NOMO-1 (cell line): Measurements from ENCODE around the gene ZFPM1.
A peak's percentile ranks its signal among the peaks of the same experiment; 100 is the strongest.

ENCODE experiments used
- DNase-seq, 2 experiments: peaks; one replicate each; lab custom pipeline; 2025; ENCODE audit not compliant: unreplicated experiment in 2 of 2; lab: John Stamatoyannopoulos, UW

Gene ZFPM1

DNA sequence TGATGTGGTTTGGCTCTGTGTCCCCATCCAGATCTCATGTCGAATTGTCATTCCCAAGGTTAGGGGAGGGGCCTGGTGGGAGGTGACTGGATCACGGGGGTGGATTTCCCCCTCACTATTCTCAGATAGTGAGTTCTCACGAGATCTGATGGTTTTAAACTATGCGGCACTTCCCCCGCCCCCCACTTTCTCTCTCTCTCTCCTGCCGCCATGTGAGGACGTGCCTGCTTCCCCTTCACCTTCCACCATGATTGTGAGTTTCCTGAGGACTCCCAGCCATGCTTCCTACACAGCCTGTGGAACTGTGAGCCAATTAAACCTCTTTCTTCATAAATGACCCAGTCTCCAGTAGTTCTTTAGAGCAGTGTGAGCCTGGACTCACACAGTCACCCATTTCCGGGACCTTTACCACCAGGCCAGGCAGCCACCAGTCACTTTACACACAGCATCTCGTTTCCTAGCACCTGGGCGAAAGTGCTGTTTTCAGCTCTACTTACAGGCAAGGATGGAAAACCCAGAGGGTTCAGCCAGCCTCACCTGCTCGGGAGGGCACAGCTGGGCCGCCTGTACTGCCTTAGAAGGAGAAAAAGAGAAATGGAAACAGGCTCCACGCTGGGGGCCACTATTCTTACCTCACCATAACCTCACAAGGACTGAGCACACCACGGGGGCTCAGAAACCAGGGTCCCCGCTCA lies 103.4 kb downstream of the ZFPM1 start:
- DNase-seq: no peak

GRCh38 chr16:88558457-88559442 lies 105.7 kb downstream of the ZFPM1 start:
- DNase-seq: peak; percentile 8 to 41

DNA sequence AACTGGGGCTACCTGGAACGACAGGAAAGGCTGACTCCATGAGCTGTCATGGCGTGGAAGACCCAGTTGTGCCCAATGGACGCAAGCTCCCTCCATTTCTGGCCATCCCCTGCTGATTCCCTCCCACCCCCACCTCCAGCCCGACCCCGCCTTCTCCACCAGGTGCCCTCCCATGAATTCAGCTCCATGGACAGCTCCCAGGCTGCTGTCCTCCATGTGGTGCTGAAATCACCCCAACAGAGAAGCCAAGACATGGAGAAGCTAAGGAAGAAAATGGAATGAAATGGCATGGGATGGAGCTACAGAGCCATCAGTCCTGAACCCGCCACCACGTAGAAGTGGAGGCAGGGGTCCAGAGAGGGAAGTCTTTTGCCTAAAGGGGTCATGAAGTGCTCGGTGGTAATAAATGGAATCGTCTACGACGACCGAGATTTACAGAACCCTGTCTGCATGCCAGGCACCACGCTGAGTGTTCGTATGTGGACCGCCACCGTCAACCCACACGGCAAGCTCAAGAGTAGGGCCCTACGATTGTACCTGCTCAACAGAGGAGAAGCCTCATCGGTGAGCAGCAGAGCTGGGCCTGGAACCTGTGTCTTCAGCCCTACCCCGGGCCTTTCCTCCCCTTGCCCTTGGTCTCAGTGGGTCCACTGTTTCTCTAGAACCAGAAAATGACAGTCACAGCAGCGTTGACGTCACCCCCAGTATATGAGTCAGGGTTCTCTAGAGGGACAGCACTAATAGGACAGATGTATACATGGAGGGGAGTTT lies 107.8 kb downstream of the ZFPM1 start:
- DNase-seq: no peak

- peak; percentile 23 to 27 for DNase-seq
These were observed 108.6 kb downstream of the ZFPM1 start for GRCh38 chr16:88561485-88562359.

DNA sequence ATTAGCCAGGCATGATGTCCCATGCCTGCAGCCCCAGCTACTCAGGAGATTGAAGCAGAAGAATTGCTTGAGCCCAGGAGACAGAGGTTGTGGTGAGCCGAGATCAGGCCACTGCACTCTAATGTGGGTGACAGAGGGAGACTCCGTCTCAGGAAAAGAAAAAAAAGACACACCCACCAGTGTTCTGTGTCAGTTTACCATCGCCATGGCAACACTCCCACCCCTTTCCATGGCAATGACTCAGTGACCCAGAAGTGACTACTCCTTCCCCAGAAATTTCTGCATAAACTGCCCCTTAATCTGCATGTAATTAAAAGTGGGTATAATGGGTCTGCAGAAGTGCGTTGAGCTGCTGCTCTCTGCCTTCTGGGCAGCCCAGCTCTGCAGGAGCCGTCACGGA lies 113.1 kb downstream of the ZFPM1 start:
- DNase-seq: no peak

DNA sequence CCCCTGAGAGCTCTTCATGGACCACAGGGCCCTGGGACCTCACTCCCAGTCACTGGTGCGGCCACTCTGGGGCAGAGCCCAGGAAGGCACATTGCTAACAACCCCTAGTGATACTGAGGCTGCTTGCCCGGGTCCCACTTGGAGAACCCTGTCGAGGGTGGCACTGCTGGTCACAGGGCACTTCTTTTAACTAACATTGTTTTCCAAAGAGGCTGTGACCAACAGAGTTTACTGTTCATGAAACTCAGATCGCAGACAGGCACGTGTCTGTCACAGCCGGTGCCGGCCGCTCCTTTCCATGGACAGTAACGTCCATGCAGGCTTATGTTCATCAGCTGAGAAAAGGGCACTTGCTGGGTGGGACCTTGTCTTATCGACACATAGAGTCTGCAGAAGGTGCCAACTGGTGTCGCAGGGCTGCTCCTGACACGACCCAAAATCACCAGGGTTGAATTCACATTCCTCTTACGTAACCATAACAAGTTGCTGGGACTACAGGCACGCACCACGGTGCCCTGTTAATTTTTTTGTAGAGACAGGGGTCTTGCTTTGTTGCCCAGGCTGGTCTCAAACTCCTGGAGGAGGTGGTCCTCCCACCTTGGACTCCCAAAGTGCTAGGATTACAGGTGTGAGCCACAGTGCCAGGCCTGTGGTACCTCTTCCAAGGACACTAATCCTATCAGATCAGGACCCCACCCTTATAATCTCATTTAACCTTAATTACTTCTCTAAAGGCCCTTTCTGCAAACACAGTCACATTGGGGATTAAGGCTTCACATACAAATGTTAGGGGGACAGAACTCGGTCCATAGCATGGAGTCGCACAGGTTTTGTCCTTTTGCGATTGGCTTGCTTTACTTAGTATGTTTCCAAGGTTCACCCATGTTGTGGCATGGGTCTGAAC lies 115.9 kb downstream of the ZFPM1 start:
- no peak for DNase-seq

GRCh38 chr16:88569614-88569984 lies 116.5 kb downstream of the ZFPM1 start:
- peak in 1 of 2 experiments; percentile 28 for DNase-seq

DNA sequence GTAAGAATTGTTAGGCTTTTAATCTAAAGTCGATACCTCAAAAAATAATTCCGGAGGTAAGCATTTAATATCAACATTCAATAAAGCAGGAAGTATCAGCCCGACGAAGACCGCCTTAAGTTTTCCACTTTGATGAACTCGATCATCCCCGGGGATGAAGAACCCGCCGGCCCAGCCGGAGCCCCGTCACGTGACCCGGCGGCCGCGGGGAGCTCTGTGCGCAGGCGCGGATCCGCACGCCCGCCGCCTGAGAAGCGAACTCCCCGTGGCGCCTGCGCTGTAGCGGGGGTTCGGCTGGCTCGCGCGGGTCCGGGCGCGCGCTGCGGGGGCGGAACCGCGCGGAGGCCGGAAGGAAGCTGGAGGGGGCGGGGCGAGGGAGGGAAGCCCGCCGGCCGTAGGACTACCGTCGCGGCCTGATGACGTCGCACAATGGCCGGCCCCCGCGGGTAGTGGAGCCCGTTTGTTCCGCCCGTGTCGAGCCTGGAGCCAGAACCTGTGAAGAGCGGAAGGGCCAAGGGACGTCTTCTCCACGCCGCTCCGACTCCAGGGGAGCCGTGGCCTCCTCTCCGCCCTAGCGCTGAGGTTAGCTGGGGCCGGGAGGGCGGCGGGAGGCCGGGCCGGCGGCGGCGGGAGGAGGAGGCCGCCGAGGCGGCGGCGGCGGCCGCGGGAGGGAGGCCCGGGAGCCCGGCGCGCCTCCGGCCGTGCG lies 117.1 kb downstream of the ZFPM1 start, which contains the start of gene ZC3H18:
Gene ZC3H18 (plus strand): TSS at position 419 of the 706 bp plus-strand sequence. CDS start 6,721 bp downstream, outside the sequence.
- DNase-seq: peak; percentile 91 to 93

DNA sequence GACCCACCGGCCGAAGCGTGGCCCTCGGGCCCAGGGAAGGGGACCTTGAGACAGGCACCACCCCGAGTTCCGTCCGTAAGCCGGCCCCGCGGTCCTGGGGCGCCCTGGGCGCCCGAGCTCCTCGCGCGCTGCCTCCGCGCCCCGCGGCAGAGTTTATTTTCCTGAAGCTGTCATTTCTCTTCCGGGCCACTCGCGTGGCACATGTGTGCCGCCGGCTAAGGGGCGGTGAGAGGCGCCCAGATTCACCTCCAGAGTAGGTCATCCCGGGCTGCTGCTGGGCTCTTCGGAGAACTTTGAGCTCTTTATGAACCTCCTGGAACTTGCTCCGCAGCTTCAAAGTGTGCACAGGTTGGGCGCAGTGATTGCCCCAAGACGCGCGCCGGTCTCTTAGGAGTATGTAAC lies 117.6 kb downstream of the ZFPM1 start:
- DNase-seq: peak; percentile 17 to 27

DNA sequence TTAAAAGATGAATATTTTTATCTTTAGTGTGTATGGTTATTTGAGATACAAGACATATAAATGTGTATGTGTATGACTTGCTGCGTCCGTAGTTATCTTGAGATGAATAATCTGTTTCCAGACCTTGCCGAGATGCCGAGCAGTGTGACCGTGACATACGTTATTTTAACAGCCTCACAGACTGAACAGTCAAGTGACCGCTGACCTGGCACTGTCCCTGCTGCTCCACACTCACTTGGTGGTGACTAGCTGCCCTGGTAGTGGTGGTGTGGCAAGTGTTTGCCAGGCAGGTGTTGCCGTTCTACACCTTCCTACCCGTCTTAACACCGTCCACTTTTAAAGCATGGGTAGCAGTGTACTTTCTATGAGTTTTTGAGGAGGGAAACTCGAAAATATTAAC lies 122.2 kb downstream of the ZFPM1 start:
- DNase-seq: no peak

GRCh38 chr16:88576307-88576706 lies 123.2 kb downstream of the ZFPM1 start:
- no peak for DNase-seq

DNA sequence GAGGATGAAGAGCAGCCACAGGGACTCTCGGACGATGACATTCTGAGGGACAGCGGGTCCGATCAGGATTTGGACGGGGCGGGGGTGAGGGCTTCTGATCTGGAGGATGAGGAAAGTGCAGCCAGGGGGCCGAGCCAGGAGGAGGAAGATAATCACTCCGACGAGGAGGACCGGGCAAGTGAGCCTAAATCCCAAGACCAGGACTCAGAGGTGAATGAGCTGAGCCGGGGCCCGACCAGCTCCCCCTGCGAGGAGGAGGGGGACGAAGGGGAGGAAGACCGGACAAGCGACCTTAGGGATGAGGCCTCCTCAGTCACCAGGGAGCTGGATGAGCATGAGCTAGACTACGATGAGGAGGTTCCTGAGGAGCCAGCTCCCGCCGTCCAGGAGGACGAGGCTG lies 124.1 kb downstream of the ZFPM1 start:
- no peak for DNase-seq

GRCh38 chr16:88578446-88579313 lies 125.6 kb downstream of the ZFPM1 start:
- no peak for DNase-seq

GRCh38 chr16:88580371-88580770 lies 127.3 kb downstream of the ZFPM1 start:
- DNase-seq: no peak

- DNase-seq: no peak
These were observed 128.0 kb downstream of the ZFPM1 start for GRCh38 chr16:88581033-88581432.

DNA sequence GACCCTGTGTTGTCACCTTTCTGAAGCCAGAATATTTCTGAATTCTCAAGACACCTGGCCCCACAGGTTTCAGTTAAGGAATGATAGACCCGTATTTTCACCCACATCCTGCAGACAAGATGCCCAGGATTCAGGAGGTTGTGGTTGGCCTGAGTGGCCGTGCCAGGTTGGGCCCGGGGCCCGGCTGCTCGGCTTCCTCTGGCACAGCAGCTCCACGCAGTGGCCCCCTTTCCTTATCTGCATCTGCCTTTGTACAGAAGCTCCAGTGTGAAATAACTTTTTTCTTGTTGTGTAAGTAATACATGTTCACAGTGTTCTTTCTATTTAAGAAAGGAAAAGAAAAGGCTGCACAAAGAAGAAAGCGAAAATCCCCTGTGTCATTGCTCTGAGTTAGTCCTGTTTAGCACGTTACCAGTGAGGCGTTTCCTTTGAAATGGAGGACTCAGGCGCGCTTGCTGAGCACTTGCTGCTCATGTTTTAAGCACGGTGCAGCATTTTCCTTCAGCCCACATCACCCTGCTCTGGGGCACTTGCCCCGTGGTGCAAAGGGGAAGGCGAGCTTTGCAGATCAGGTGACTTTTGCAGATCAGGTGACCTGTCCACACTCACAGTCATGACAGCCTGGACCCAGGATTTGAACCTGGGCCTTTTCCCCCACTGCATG lies 130.0 kb downstream of the ZFPM1 start:
- no peak for DNase-seq

- no peak for DNase-seq
These were observed 131.6 kb downstream of the ZFPM1 start for GRCh38 chr16:88584676-88585075.
